ENCODE data around the gene TEAD3. TPM values are rescaled to one million over a fixed set of nuclear protein-coding genes. Genes with fewer than 3 reads are reported as not detected.

TEAD3 gene
- total RNA-seq, 1 donor from 2014 or later: 57.1 TPM

GRCh38 chr6:35483893-35484645, 12.8 kb downstream of the TEAD3 start:
- no peak overlapping the region for H3K4me3 Mint-ChIP-seq (ENCODE audit: unreplicated experiment)
- no peaks in the 10 kb centered on the region for H3K9me3 Mint-ChIP-seq (ENCODE audit: low read depth)
- peaks cover 33% of the 10 kb centered on the region for H3K4me1 Mint-ChIP-seq (ENCODE audit: low read depth)
- TF ChIP-seq CTCF (IDR thresholded peaks at IDR 0.05): no peak
- peak overlapping the region; percentile 12 for H3K27ac Mint-ChIP-seq (ENCODE audit: unreplicated experiment)
- DNase-seq (ENCODE audit: low spot score): no peak
- no peaks in the 10 kb centered on the region for H3K27me3 Mint-ChIP-seq (ENCODE audit: low read depth)
- peaks cover 6% of the 10 kb centered on the region for H3K36me3 Mint-ChIP-seq (ENCODE audit: low read depth)

GRCh38 chr6:35483490-35483889, 13.4 kb downstream of the TEAD3 start:
- H3K27ac Mint-ChIP-seq (ENCODE audit: unreplicated experiment): no peak overlapping the region
- no peaks in the 10 kb centered on the region for H3K27me3 Mint-ChIP-seq (ENCODE audit: low read depth)
- H3K4me1 Mint-ChIP-seq (ENCODE audit: low read depth): peaks cover 31% of the 10 kb centered on the region
- H3K36me3 Mint-ChIP-seq (ENCODE audit: low read depth): peaks cover 7% of the 10 kb centered on the region
- DNase-seq (ENCODE audit: low spot score): no peak
- no peaks in the 10 kb centered on the region for H3K9me3 Mint-ChIP-seq (ENCODE audit: low read depth)
- H3K4me3 Mint-ChIP-seq (ENCODE audit: unreplicated experiment): no peak overlapping the region
- TF ChIP-seq CTCF (IDR thresholded peaks at IDR 0.05): no peak

GRCh38 chr6:35483062-35483461, 13.8 kb downstream of the TEAD3 start:
- Mint-ChIP-seq H3K36me3 (ENCODE audit: low read depth) (peaks cover 9% of the 10 kb centered on the region), H3K4me1 (ENCODE audit: low read depth) (peaks cover 26% of the 10 kb centered on the region), H3K27me3 (ENCODE audit: low read depth) (no peaks in the 10 kb centered on the region), H3K27ac (ENCODE audit: unreplicated experiment) (no peak overlapping the region), H3K9me3 (ENCODE audit: low read depth) (no peaks in the 10 kb centered on the region), H3K4me3 (ENCODE audit: unreplicated experiment) (no peak overlapping the region)
- TF ChIP-seq CTCF (IDR thresholded peaks at IDR 0.05): no peak
- DNase-seq (ENCODE audit: low spot score): no peak

- no peak for DNase-seq (ENCODE audit: low spot score)
- TF ChIP-seq CTCF (IDR thresholded peaks at IDR 0.05): no peak
- Mint-ChIP-seq H3K27me3 (ENCODE audit: low read depth) (no peaks in the 10 kb centered on the region), H3K4me3 (ENCODE audit: unreplicated experiment) (no peak overlapping the region), H3K9me3 (ENCODE audit: low read depth) (no peaks in the 10 kb centered on the region), H3K27ac (ENCODE audit: unreplicated experiment) (no peak overlapping the region), H3K4me1 (ENCODE audit: low read depth) (peaks cover 15% of the 10 kb centered on the region), H3K36me3 (ENCODE audit: low read depth) (peaks cover 9% of the 10 kb centered on the region)
Observed at GRCh38 chr6:35481226-35481625, 15.7 kb downstream of the TEAD3 start.

GRCh38 chr6:35480176-35480575, 16.7 kb downstream of the TEAD3 start:
- peaks cover 11% of the 10 kb centered on the region for H3K36me3 Mint-ChIP-seq (ENCODE audit: low read depth)
- no peaks in the 10 kb centered on the region for H3K9me3 Mint-ChIP-seq (ENCODE audit: low read depth)
- peaks cover 9% of the 10 kb centered on the region for H3K4me1 Mint-ChIP-seq (ENCODE audit: low read depth)
- no peak for TF ChIP-seq CTCF (IDR thresholded peaks at IDR 0.05)
- no peak for DNase-seq (ENCODE audit: low spot score)
- H3K4me3 Mint-ChIP-seq (ENCODE audit: unreplicated experiment): no peak overlapping the region
- no peaks in the 10 kb centered on the region for H3K27me3 Mint-ChIP-seq (ENCODE audit: low read depth)
- H3K27ac Mint-ChIP-seq (ENCODE audit: unreplicated experiment): no peak overlapping the region

Data from chondrocyte (in vitro differentiated cells).